Measurements from ENCODE around the gene B2M. TPM values are rescaled to one million over a fixed set of nuclear protein-coding genes. Genes with fewer than 3 reads are reported as not detected.

Gene B2M
- total and polyA plus RNA-seq, 2 experiments from 2014 or later: 167 to 180 TPM

GRCh38 chr15:44753345-44753744 is 42.0 kb downstream of the B2M start:
- Mint-ChIP-seq H3K36me3 (ENCODE audit: low read depth) (peaks cover 5% of the 10 kb centered on the region; the same call in 2 of the 3 replicates), H3K4me3 (no peak overlapping the region), H3K27me3 (ENCODE audit: insufficient read depth, low read depth, poor library complexity) (no peaks in the 10 kb centered on the region), H3K9me3 (peaks cover 26% of the 10 kb centered on the region), H3K4me1 (no peaks in the 10 kb centered on the region), H3K27ac (no peak overlapping the region)
- TF ChIP-seq CREB1 (CRISPR knock-in tag; IDR thresholded peaks at IDR 0.05; ENCODE audit: low read depth) (no peak), NANOG (IDR thresholded peaks at IDR 0.05; ENCODE audit: borderline replicate concordance) (no peak), EZH2 (IDR thresholded peaks at IDR 0.05; ENCODE audit: low read depth, unreplicated experiment) (no peak), REST (IDR thresholded peaks at IDR 0.05; ENCODE audit: unreplicated experiment) (no peak), ETS1 (IDR thresholded peaks at IDR 0.05) (no peak), EZH2phosphoT487 (IDR thresholded peaks at IDR 0.05; ENCODE audit: unreplicated experiment) (no peak), JUNB (IDR thresholded peaks at IDR 0.05; ENCODE audit: unreplicated experiment) (no peak), STAT1 (IDR thresholded peaks at IDR 0.05; ENCODE audit: unreplicated experiment) (no peak), CTCF (conservative IDR thresholded peaks at IDR 0.05; ENCODE audit: low read depth in 2 of 2) (no peak), POLR2AphosphoS5 (IDR thresholded peaks at IDR 0.05; ENCODE audit: low read depth) (no peak), ZNF331 (CRISPR knock-in tag; IDR thresholded peaks at IDR 0.05; ENCODE audit: low read depth) (no peak), ZNF114 (CRISPR knock-in tag; IDR thresholded peaks at IDR 0.05) (no peak), ZNF462 (CRISPR knock-in tag; IDR thresholded peaks at IDR 0.05) (no peak)
- Histone ChIP-seq H3K27ac (ENCODE audit: low read depth) (no peak overlapping the region), H2AFZ (no peak overlapping the region), H3K4me3 (no peak overlapping the region), H3F3A (replicated peaks; ENCODE audit: low read depth) (no peaks in the 10 kb centered on the region), H3K27me3 (ENCODE audit: insufficient read depth) (no peaks in the 10 kb centered on the region), H3K36me3 (ENCODE audit: insufficient read depth) (no peaks in the 10 kb centered on the region), H4K20me1 (replicated peaks; ENCODE audit: insufficient read depth) (no peaks in the 10 kb centered on the region), H3K9me2 (ENCODE audit: insufficient read depth) (no peaks in the 10 kb centered on the region), H3K4me2 (no peak overlapping the region), H3K4me1 (ENCODE audit: insufficient read depth) (no peaks in the 10 kb centered on the region), H3K79me2 (replicated peaks; ENCODE audit: insufficient read depth) (no peaks in the 10 kb centered on the region)
- no peak for DNase-seq (ENCODE audit: low spot score)
- ATAC-seq: no peak
